HCT116 (cell line): ENCODE data around the gene TBCD. TPM values are rescaled to one million over a fixed set of nuclear protein-coding genes. Genes with fewer than 3 reads are reported as not detected.

Experiments
- ATAC-seq: fragments of 200-7000 bp; cut with Tn5 transposase; 2 replicates; pipeline ENCODE4 v1.9.1; 2020; ENCODE audit warnings: mild to moderate bottlenecking, moderate library complexity
- BruUV-seq: library from RNA; stranded (reverse); fragments of 400-500 nt; replicated peaks from 2 replicates; lab custom pipeline; 2021; lab: Mats Ljungman, UMichigan
- CTCF ChIA-PET: fragments of 300-600 bp; sonication (Branson Sonifier 250); formaldehyde crosslinking; loops from one replicate; lab custom pipeline; 2021; ENCODE audit warnings: antibody characterized with exemption; lab: Charles Lee
- POLR2A ChIA-PET: fragments of 300-600, 350-600 bp; sonication (Branson Sonifier 250); formaldehyde crosslinking; loops from one replicate; lab custom pipeline; 2021; ENCODE audit warnings: antibody characterized with exemption; lab: Charles Lee
- RAD21 ChIA-PET, 2 experiments: fragments of 300-600 bp; sonication (Branson Sonifier 250); formaldehyde crosslinking; loops; one replicate each; lab custom pipeline; 2023; ENCODE audit warnings: low total read pairs in 2 of 2; ENCODE audit not compliant: uncharacterized antibody in 2 of 2, unreplicated experiment in 2 of 2, low non-redundant PET in 1 of 2; lab: Charles Lee
- DNase-seq: peaks from one replicate; pipeline ENCODE4 v3.0.0-alpha.2; 2010; ENCODE audit warnings: low read depth, low spot score
- H2AFZ ChIP-seq: fragments of 200-600 bp; shearing (Covaris generic), sonication (generic); 2 replicates; pipeline ENCODE4 v1.6.1; 2017; ENCODE audit warnings: low read depth, mixed run types, mixed read lengths, antibody characterized with exemption, low read length; ENCODE audit not compliant: poor library complexity, severe bottlenecking
- H3K27ac ChIP-seq: 2 replicates; pipeline ENCODE4 v1.5.1; 2012; ENCODE audit warnings: low read depth, low read length
- H3K27me3 ChIP-seq: fragments of 200-600 bp; sonication (generic); 2 replicates; pipeline ENCODE4 v1.6.1; 2016; ENCODE audit warnings: mixed run types, low read length, mixed read lengths; ENCODE audit not compliant: insufficient read depth
- H3K36me3 ChIP-seq, 2 experiments: fragments of 200-500 bp in 1 of 2; fragments of 200-600 bp in 1 of 2; sonication (Bioruptor generic) in 1 of 2; sonication (generic) in 1 of 2; 2 replicates each; pipeline versions ENCODE4 v1.5.1 to v1.6.1; 2014 to 2016; ENCODE audit warnings: low read length in 2 of 2, inconsistent platforms in 1 of 2, mixed read lengths in 1 of 2, mixed run types in 1 of 2; ENCODE audit not compliant: insufficient read depth in 2 of 2, control insufficient read depth in 1 of 2
- H3K4me1 ChIP-seq, 2 experiments: fragments of 200-600 bp in 1 of 2; sonication (generic) in 1 of 2; 2 replicates each; pipeline versions ENCODE4 v1.5.1 to v1.6.1; 2012 to 2017; ENCODE audit warnings: low read length in 2 of 2, inconsistent platforms in 1 of 2, mild to moderate bottlenecking in 1 of 2, mixed read lengths in 1 of 2, mixed run types in 1 of 2, moderate library complexity in 1 of 2; ENCODE audit not compliant: insufficient read depth in 2 of 2, control insufficient read depth in 1 of 2
- H3K4me2 ChIP-seq: fragments of 200-600 bp; sonication (generic); 2 replicates; pipeline ENCODE4 v1.6.1; 2017; ENCODE audit warnings: mixed run types, low read length, mixed read lengths
- H3K4me3 ChIP-seq, 2 experiments: fragments of 200-600 bp in 1 of 2; sonication (generic) in 1 of 2; replicated peaks in 1 of 2; 2 replicates each; pipeline ENCODE4 v1.5.1; 2011 to 2016; ENCODE audit warnings: low read length in 2 of 2, control low read depth in 1 of 2, low read depth in 1 of 2, mild to moderate bottlenecking in 1 of 2, mixed read lengths in 1 of 2, mixed run types in 1 of 2
- H3K79me2 ChIP-seq: fragments of 200-600 bp; sonication (generic); 2 replicates; pipeline ENCODE4 v1.6.1; 2017; ENCODE audit warnings: mild to moderate bottlenecking, mixed run types, low read length, moderate library complexity, mixed read lengths; ENCODE audit not compliant: insufficient read depth
- H3K9ac ChIP-seq: fragments of 200-600 bp; sonication (generic); 2 replicates; pipeline ENCODE4 v1.6.1; 2016; ENCODE audit warnings: low read length, mixed read lengths
- H3K9me2 ChIP-seq: fragments of 200-600 bp; sonication (generic), shearing (Covaris generic); 2 replicates; pipeline ENCODE4 v1.6.1; 2017; ENCODE audit warnings: mixed run types, mild to moderate bottlenecking, moderate library complexity; ENCODE audit not compliant: insufficient read depth
- H3K9me3 ChIP-seq, 2 experiments: fragments of 200-500 bp in 1 of 2; fragments of 200-600 bp in 1 of 2; sonication (Bioruptor generic) in 1 of 2; sonication (generic) in 1 of 2; 2 replicates each; pipeline ENCODE4 v1.6.1; 2014 to 2017; ENCODE audit warnings: low read length in 2 of 2, mixed read lengths in 2 of 2, inconsistent platforms in 1 of 2, low read depth in 1 of 2, mild to moderate bottlenecking in 1 of 2, mixed run types in 1 of 2, moderate library complexity in 1 of 2; ENCODE audit not compliant: control insufficient read depth in 1 of 2, insufficient read depth in 1 of 2
- H4K20me1 ChIP-seq: fragments of 200-600 bp; sonication (generic), shearing (Covaris generic); 2 replicates; pipeline ENCODE4 v1.6.1; 2017; ENCODE audit warnings: mixed run types, mild to moderate bottlenecking, moderate library complexity; ENCODE audit not compliant: insufficient read depth
- EZH2 ChIP-seq: fragments of 200-600 bp; sonication (generic); IDR thresholded peaks from 2 replicates; pipeline ENCODE4 v1.6.1; 2017; ENCODE audit warnings: antibody characterized with exemption, mixed run types
- EZH2phosphoT487 ChIP-seq: fragments of 200-600 bp; IDR thresholded peaks from 2 replicates; pipeline ENCODE4 v1.6.1; 2018; ENCODE audit warnings: antibody characterized with exemption, borderline replicate concordance
- FOSL1 ChIP-seq: IDR thresholded peaks from 2 replicates; pipeline ENCODE4 v1.6.1; 2012; ENCODE audit warnings: low read depth
- POLR2A ChIP-seq: IDR thresholded peaks from 2 replicates; pipeline ENCODE4 v1.7.0; 2011; ENCODE audit warnings: borderline replicate concordance; ENCODE audit not compliant: insufficient read depth, insufficient read length; ENCODE audit errors: extremely low read depth
- RAD21 ChIP-seq: IDR thresholded peaks from 2 replicates; pipeline ENCODE4 v1.6.1; 2012; ENCODE audit warnings: low read depth, mild to moderate bottlenecking
- SIN3A ChIP-seq: IDR thresholded peaks from 2 replicates; pipeline ENCODE4 v1.6.1; 2012; ENCODE audit warnings: low read depth
- TCF7L2 ChIP-seq: IDR thresholded peaks from 2 replicates; pipeline ENCODE4 v1.7.0; 2011; ENCODE audit warnings: borderline replicate concordance, inconsistent platforms; ENCODE audit not compliant: insufficient read depth, insufficient read length; ENCODE audit errors: extremely low read depth
- ZFX ChIP-seq: fragments of 450-650 bp; IDR thresholded peaks from 2 replicates; pipeline ENCODE4 v1.6.1; 2017
- intact Hi-C: fragments of 100-400 bp; cut with micrococcal nuclease; formaldehyde crosslinking; loops from 2 replicates; pipeline ENCODE4 v1.10.0; 2022
- total RNA-seq: library from RNA; stranded (reverse); gene quantifications from one replicate; pipeline ENCODE4 v1.2.1, GENCODE V29; 2021; ENCODE audit not compliant: unreplicated experiment
- TF ChIP-seq, protein P1 (sequence below): IDR thresholded peaks from 2 replicates; pipeline ENCODE4 v1.6.1; 2012
- TF ChIP-seq, protein P2 (sequence below): IDR thresholded peaks from 2 replicates; pipeline ENCODE4 v1.6.1; 2012; ENCODE audit warnings: low read depth
- TF ChIP-seq, protein P3 (sequence below): IDR thresholded peaks from 2 replicates; pipeline ENCODE4 v1.6.1; 2012

Gene TBCD
- total RNA-seq, 1 experiment from 2014 or later, result 152 TPM

DNA sequence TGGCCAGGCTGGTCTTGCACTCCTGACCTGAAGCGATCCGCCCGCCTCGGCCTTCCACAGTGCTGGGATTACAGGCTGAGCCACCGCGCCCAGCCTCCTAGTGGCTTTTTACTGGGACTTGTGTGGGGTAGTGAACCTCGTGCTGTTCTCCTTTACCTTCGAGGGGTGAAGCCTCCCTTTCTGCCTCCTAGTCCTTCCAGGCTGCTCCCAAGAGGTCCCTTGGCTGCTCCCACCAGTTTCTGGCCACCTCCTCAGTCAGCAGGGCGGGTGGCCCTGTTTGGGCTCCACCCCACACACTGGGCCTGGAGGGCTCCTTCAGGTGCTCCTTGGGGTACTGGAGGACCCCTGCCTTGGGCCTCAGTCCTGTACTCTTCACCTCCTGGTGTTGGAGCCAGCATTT, 158.9 kb downstream of the TBCD start:
- H3K36me3 ChIP-seq, result peaks cover 2 to 12% of the 10 kb centered on the region in 2 experiments; a peak in 3 of 4 replicates
- ChIA-PET POLR2A (no interaction called here), CTCF (interaction anchor here (3.9 kb wide), 1 partner anchor 130 kb away, joined by 26 read pairs; no protein-coding TSS in a partner anchor), RAD21 (no interaction called here)
- H4K20me1 ChIP-seq, result no peaks in the 10 kb centered on the region
- H3K9me3 ChIP-seq, result no peaks in the 10 kb centered on the region
- no TSS peak for BruUV-seq
- H3K4me3 ChIP-seq, result no peak overlapping the region
- H2AFZ ChIP-seq, result no peak overlapping the region
- H3K27me3 ChIP-seq, result no peaks in the 10 kb centered on the region
- H3K9ac ChIP-seq, result no peak overlapping the region
- H3K4me1 ChIP-seq, result no peaks in the 10 kb centered on the region
- no peak for ATAC-seq
- no peak overlapping the region for H3K27ac ChIP-seq
- H3K79me2 ChIP-seq, result no peaks in the 10 kb centered on the region
- H3K9me2 ChIP-seq, result no peaks in the 10 kb centered on the region
- H3K4me2 ChIP-seq, result no peak overlapping the region
- intact Hi-C loops, result no loop called here
- TF ChIP-seq, protein P1, sequence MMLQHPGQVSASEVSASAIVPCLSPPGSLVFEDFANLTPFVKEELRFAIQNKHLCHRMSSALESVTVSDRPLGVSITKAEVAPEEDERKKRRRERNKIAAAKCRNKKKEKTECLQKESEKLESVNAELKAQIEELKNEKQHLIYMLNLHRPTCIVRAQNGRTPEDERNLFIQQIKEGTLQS, result no peak
- TF ChIP-seq, protein P2, sequence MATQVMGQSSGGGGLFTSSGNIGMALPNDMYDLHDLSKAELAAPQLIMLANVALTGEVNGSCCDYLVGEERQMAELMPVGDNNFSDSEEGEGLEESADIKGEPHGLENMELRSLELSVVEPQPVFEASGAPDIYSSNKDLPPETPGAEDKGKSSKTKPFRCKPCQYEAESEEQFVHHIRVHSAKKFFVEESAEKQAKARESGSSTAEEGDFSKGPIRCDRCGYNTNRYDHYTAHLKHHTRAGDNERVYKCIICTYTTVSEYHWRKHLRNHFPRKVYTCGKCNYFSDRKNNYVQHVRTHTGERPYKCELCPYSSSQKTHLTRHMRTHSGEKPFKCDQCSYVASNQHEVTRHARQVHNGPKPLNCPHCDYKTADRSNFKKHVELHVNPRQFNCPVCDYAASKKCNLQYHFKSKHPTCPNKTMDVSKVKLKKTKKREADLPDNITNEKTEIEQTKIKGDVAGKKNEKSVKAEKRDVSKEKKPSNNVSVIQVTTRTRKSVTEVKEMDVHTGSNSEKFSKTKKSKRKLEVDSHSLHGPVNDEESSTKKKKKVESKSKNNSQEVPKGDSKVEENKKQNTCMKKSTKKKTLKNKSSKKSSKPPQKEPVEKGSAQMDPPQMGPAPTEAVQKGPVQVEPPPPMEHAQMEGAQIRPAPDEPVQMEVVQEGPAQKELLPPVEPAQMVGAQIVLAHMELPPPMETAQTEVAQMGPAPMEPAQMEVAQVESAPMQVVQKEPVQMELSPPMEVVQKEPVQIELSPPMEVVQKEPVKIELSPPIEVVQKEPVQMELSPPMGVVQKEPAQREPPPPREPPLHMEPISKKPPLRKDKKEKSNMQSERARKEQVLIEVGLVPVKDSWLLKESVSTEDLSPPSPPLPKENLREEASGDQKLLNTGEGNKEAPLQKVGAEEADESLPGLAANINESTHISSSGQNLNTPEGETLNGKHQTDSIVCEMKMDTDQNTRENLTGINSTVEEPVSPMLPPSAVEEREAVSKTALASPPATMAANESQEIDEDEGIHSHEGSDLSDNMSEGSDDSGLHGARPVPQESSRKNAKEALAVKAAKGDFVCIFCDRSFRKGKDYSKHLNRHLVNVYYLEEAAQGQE, result no peak
- TF ChIP-seq SIN3A (no peak), EZH2 (no peak), TCF7L2 (no peak), ZFX (no peak), POLR2A (no peak), FOSL1 (no peak), RAD21 (no peak), EZH2phosphoT487 (no peak)
- TF ChIP-seq, protein P3, sequence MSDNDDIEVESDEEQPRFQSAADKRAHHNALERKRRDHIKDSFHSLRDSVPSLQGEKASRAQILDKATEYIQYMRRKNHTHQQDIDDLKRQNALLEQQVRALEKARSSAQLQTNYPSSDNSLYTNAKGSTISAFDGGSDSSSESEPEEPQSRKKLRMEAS, result no peak
- TF ChIP-seq, all 23 proteins: peak for 0
- no peak for DNase-seq
